ENCODE data around the gene VSTM2B.

DNA sequence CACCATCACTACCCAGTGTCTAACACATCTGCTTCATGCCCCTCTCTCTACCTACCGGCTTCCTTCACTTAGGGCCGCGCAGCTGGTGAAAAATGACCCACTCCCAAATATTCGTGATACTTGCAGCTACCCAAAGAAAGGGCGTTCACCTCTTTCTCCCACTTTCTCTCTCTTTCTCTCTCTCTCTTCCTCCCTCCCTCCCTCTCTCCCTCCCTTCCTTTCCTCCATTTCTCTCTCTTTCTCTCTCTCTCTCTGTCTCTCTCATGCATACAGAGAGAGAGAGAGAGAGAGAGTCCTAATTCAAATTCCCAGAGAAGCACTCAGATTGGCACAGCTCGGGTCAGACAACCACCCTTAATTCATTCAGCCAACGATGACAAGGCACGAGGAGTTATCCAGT lies 52.6 kb downstream of the VSTM2B start:
- TF ChIP-seq, protein P1, sequence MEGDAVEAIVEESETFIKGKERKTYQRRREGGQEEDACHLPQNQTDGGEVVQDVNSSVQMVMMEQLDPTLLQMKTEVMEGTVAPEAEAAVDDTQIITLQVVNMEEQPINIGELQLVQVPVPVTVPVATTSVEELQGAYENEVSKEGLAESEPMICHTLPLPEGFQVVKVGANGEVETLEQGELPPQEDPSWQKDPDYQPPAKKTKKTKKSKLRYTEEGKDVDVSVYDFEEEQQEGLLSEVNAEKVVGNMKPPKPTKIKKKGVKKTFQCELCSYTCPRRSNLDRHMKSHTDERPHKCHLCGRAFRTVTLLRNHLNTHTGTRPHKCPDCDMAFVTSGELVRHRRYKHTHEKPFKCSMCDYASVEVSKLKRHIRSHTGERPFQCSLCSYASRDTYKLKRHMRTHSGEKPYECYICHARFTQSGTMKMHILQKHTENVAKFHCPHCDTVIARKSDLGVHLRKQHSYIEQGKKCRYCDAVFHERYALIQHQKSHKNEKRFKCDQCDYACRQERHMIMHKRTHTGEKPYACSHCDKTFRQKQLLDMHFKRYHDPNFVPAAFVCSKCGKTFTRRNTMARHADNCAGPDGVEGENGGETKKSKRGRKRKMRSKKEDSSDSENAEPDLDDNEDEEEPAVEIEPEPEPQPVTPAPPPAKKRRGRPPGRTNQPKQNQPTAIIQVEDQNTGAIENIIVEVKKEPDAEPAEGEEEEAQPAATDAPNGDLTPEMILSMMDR (IDR thresholded peaks at IDR 0.05) = no peak
- TF ChIP-seq POLR2A (IDR thresholded peaks at IDR 0.05) = no peak
- no peak for TF ChIP-seq POLR2AphosphoS5 (IDR thresholded peaks at IDR 0.05)
- TF ChIP-seq EP300 (IDR thresholded peaks at IDR 0.05) = no peak
